Activated CD8-positive, alpha-beta T cell treated with anti-CD3 and anti-CD28 coated beads, Interleukin-2, amount 10 ng/mL, durations not matched to agents 7 days and 5 days (primary cell): ENCODE results near the gene MLF1. TPM values are rescaled to one million over a fixed set of nuclear protein-coding genes. Genes with fewer than 3 reads are reported as not detected.

Experiments used
- ATAC-seq: fragments of 150-1000 bp; cut with Tn5 transposase; one replicate; pipeline ENCODE4 v1.10.0; 2021; ENCODE audit warnings: moderate library complexity
- CTCF ChIA-PET: fragments of 350-600 bp; sonication (Branson Sonifier 250); formaldehyde crosslinking; loops from one replicate; lab custom pipeline; 2021; ENCODE audit warnings: antibody characterized with exemption; lab: Charles Lee
- POLR2A ChIA-PET: fragments of 350-600 bp; sonication (Branson Sonifier 250); formaldehyde crosslinking; loops from one replicate; lab custom pipeline; 2021; ENCODE audit warnings: antibody characterized with exemption; lab: Charles Lee
- DNase-seq: peaks from one replicate; pipeline ENCODE4 v3.0.0-alpha.2; 2020
- H3K27ac Mint-ChIP-seq: one replicate; pipeline ENCODE4 v1.8.0; 2021; ENCODE audit warnings: mild to moderate bottlenecking, mixed read lengths
- H3K27me3 Mint-ChIP-seq: one replicate; pipeline ENCODE4 v1.8.0; 2021; ENCODE audit warnings: low read depth, mixed read lengths
- H3K36me3 Mint-ChIP-seq: one replicate; pipeline ENCODE4 v1.8.0; 2021; ENCODE audit warnings: low read depth, mixed read lengths
- H3K4me1 Mint-ChIP-seq: one replicate; pipeline ENCODE4 v1.8.0; 2021; ENCODE audit warnings: low read depth, mixed read lengths
- H3K4me3 Mint-ChIP-seq: one replicate; pipeline ENCODE4 v1.8.0; 2021; ENCODE audit warnings: mild to moderate bottlenecking, mixed read lengths
- H3K9me3 Mint-ChIP-seq: one replicate; pipeline ENCODE4 v1.8.0; 2022; ENCODE audit warnings: mixed read lengths; ENCODE audit not compliant: insufficient read depth
- total RNA-seq, 2 experiments: library from RNA; stranded (reverse); gene quantifications; one replicate each; pipeline ENCODE4 v1.2.3, GENCODE V29; 2021

The MLF1 gene
- total RNA-seq, 2 experiments from 2014 or later = 0.39 to 0.53 TPM

GRCh38 chr3:158559504-158559903 lies 11.5 kb upstream of the MLF1 start:
- DNase-seq (no peak), ATAC-seq (no peak)
- Mint-ChIP-seq H3K27ac (no peak overlapping the region), H3K4me3 (no peak overlapping the region), H3K27me3 (peaks cover 2% of the 10 kb centered on the region), H3K36me3 (no peaks in the 10 kb centered on the region), H3K4me1 (no peaks in the 10 kb centered on the region), H3K9me3 (no peaks in the 10 kb centered on the region)
- ChIA-PET CTCF (no interaction called here), POLR2A (no interaction called here)

GRCh38 chr3:158560979-158561378 lies 10.0 kb upstream of the MLF1 start:
- H3K36me3 Mint-ChIP-seq = no peaks in the 10 kb centered on the region
- H3K27me3 Mint-ChIP-seq = peaks cover 2% of the 10 kb centered on the region
- no peak overlapping the region for H3K27ac Mint-ChIP-seq
- no peaks in the 10 kb centered on the region for H3K9me3 Mint-ChIP-seq
- POLR2A ChIA-PET = no interaction called here
- DNase-seq (no peak), ATAC-seq (no peak)
- no peak overlapping the region for H3K4me3 Mint-ChIP-seq
- no peaks in the 10 kb centered on the region for H3K4me1 Mint-ChIP-seq
- CTCF ChIA-PET = interaction anchor here (1.6 kb wide), 1 partner anchor 21 kb away, joined by 6 read pairs; no protein-coding TSS in a partner anchor

GRCh38 chr3:158562674-158563073 lies 8.3 kb upstream of the MLF1 start:
- Mint-ChIP-seq H3K4me3 (no peak overlapping the region), H3K4me1 (no peaks in the 10 kb centered on the region), H3K27ac (no peak overlapping the region), H3K27me3 (peaks cover 5% of the 10 kb centered on the region), H3K9me3 (no peaks in the 10 kb centered on the region), H3K36me3 (no peaks in the 10 kb centered on the region)
- ATAC-seq (no peak), DNase-seq (no peak)
- CTCF ChIA-PET = no interaction called here
- POLR2A ChIA-PET = no interaction called here

GRCh38 chr3:158563076-158563475 lies 7.9 kb upstream of the MLF1 start:
- no peak for DNase-seq
- Mint-ChIP-seq H3K27ac (no peak overlapping the region), H3K9me3 (no peaks in the 10 kb centered on the region), H3K4me3 (no peak overlapping the region), H3K36me3 (no peaks in the 10 kb centered on the region), H3K27me3 (peaks cover 5% of the 10 kb centered on the region), H3K4me1 (no peaks in the 10 kb centered on the region)
- CTCF ChIA-PET = no interaction called here
- no peak for ATAC-seq
- POLR2A ChIA-PET = no interaction called here

GRCh38 chr3:158565076-158565475 lies 5.9 kb upstream of the MLF1 start:
- Mint-ChIP-seq H3K27ac (no peak overlapping the region), H3K27me3 (peaks cover 11% of the 10 kb centered on the region), H3K4me1 (no peaks in the 10 kb centered on the region), H3K9me3 (no peaks in the 10 kb centered on the region), H3K4me3 (no peak overlapping the region), H3K36me3 (no peaks in the 10 kb centered on the region)
- ChIA-PET POLR2A (no interaction called here), CTCF (no interaction called here)
- no peak for DNase-seq
- no peak for ATAC-seq

- ATAC-seq (no peak), DNase-seq (no peak)
- Mint-ChIP-seq H3K9me3 (no peaks in the 10 kb centered on the region), H3K4me3 (no peak overlapping the region), H3K4me1 (peaks cover 11% of the 10 kb centered on the region), H3K36me3 (no peaks in the 10 kb centered on the region), H3K27me3 (peaks cover 23% of the 10 kb centered on the region), H3K27ac (no peak overlapping the region)
- ChIA-PET CTCF (interaction anchor here (0.8 to 1.1 kb wide), 2 partner anchors 90 to 158 kb away, joined by 3 to 5 read pairs; no protein-coding TSS in a partner anchor), POLR2A (no interaction called here)
Observed at GRCh38 chr3:158568784-158569183, 2.2 kb upstream of the MLF1 start.

- no peaks in the 10 kb centered on the region for H3K9me3 Mint-ChIP-seq
- no peak overlapping the region for H3K4me3 Mint-ChIP-seq
- no peak for ATAC-seq
- peaks cover 11% of the 10 kb centered on the region for H3K4me1 Mint-ChIP-seq
- ChIA-PET CTCF (interaction anchor here (0.7 to 1.1 kb wide), 3 partner anchors 31 to 157 kb away, joined by 3 to 5 read pairs (median 3); no protein-coding TSS in a partner anchor), POLR2A (interaction anchor here (1.0 kb wide), 1 partner anchor 74 kb away, joined by 4 read pairs; no protein-coding TSS in a partner anchor)
- no peak for DNase-seq
- no peaks in the 10 kb centered on the region for H3K36me3 Mint-ChIP-seq
- no peak overlapping the region for H3K27ac Mint-ChIP-seq
- H3K27me3 Mint-ChIP-seq = peaks cover 23% of the 10 kb centered on the region
Observed at GRCh38 chr3:158569794-158570193, 1.2 kb upstream of the MLF1 start.

- H3K4me1 Mint-ChIP-seq = peaks cover 11% of the 10 kb centered on the region
Observed at GRCh38 chr3:158571969-158572765, 1.2 kb downstream of the MLF1 start.

GRCh38 chr3:158572766-158573060 lies 1.7 kb downstream of the MLF1 start:
- Mint-ChIP-seq H3K9me3 (no peaks in the 10 kb centered on the region), H3K4me1 (peaks cover 11% of the 10 kb centered on the region), H3K4me3 (no peak overlapping the region), H3K27ac (no peak overlapping the region), H3K27me3 (peaks cover 19% of the 10 kb centered on the region), H3K36me3 (no peaks in the 10 kb centered on the region)
- ATAC-seq (no peak), DNase-seq (no peak)
- CTCF ChIA-PET = no interaction called here
- POLR2A ChIA-PET = no interaction called here

More at GRCh38 chr3:158571969-158572765, 1.2 kb downstream of the MLF1 start:
- ChIA-PET POLR2A (no interaction called here), CTCF (no interaction called here)
- DNase-seq = no peak
- Mint-ChIP-seq H3K27ac (no peak overlapping the region), H3K36me3 (no peaks in the 10 kb centered on the region), H3K4me3 (no peak overlapping the region), H3K27me3 (peaks cover 22% of the 10 kb centered on the region), H3K9me3 (no peaks in the 10 kb centered on the region)
- no peak for ATAC-seq

GRCh38 chr3:158573714-158574113 lies 2.7 kb downstream of the MLF1 start:
- no peak overlapping the region for H3K27ac Mint-ChIP-seq
- H3K36me3 Mint-ChIP-seq = no peaks in the 10 kb centered on the region
- H3K4me1 Mint-ChIP-seq = peaks cover 11% of the 10 kb centered on the region
- no peaks in the 10 kb centered on the region for H3K9me3 Mint-ChIP-seq
- ChIA-PET CTCF (no interaction called here), POLR2A (no interaction called here)
- ATAC-seq (no peak), DNase-seq (no peak)
- H3K4me3 Mint-ChIP-seq = no peak overlapping the region
- peaks cover 22% of the 10 kb centered on the region for H3K27me3 Mint-ChIP-seq

- H3K4me3 Mint-ChIP-seq = no peak overlapping the region
- POLR2A ChIA-PET = no interaction called here
Observed at GRCh38 chr3:158574646-158575045, 3.7 kb downstream of the MLF1 start.

GRCh38 chr3:158590223-158590622 lies 19.2 kb downstream of the MLF1 start:
- DNase-seq = no peak
- ATAC-seq = no peak
- Mint-ChIP-seq H3K4me1 (no peaks in the 10 kb centered on the region), H3K27me3 (peaks cover 5% of the 10 kb centered on the region), H3K4me3 (no peak overlapping the region), H3K27ac (no peak overlapping the region), H3K9me3 (no peaks in the 10 kb centered on the region), H3K36me3 (no peaks in the 10 kb centered on the region)
- ChIA-PET POLR2A (no interaction called here), CTCF (no interaction called here)

More at GRCh38 chr3:158574646-158575045, 3.7 kb downstream of the MLF1 start:
- Mint-ChIP-seq H3K27me3 (peaks cover 20% of the 10 kb centered on the region), H3K9me3 (no peaks in the 10 kb centered on the region), H3K27ac (no peak overlapping the region), H3K36me3 (no peaks in the 10 kb centered on the region), H3K4me1 (peaks cover 11% of the 10 kb centered on the region)
- DNase-seq = no peak
- no peak for ATAC-seq
- CTCF ChIA-PET = no interaction called here
